GM21390 (cell line): Measurements from ENCODE around the gene PMEL.
"Not testable (repeated sequence)": the region's sequence is repeated elsewhere in the genome, so short reads cannot be mapped to it uniquely, and the experiment has no call there.

ENCODE experiments used
- ATAC-seq: cut with Tn5 transposase; IDR thresholded peaks from one replicate; pipeline ENCODE4 v1.9.1; 2021; ENCODE audit not compliant: unreplicated experiment

PMEL gene

GRCh38 chr12:55925870-55926737, 39.7 kb downstream of the PMEL start:
- no peak for ATAC-seq

- ATAC-seq, result no peak
Observed at GRCh38 chr12:55925371-55925770, 40.5 kb downstream of the PMEL start.

GRCh38 chr12:55923648-55924047, 42.2 kb downstream of the PMEL start:
- ATAC-seq, result not testable (repeated sequence)

- no peak for ATAC-seq
Observed at GRCh38 chr12:55922126-55922525, 43.7 kb downstream of the PMEL start.

GRCh38 chr12:55919032-55919431, 46.8 kb downstream of the PMEL start:
- not testable (repeated sequence) for ATAC-seq

- ATAC-seq, result no peak
Observed at GRCh38 chr12:55915482-55915859, 50.4 kb downstream of the PMEL start.

- no peak for ATAC-seq
Observed at GRCh38 chr12:55912908-55913307, 52.9 kb downstream of the PMEL start.

GRCh38 chr12:55909513-55909884, 56.3 kb downstream of the PMEL start:
- no peak for ATAC-seq

GRCh38 chr12:55908726-55909512, 56.9 kb downstream of the PMEL start:
- ATAC-seq, result no peak

- ATAC-seq, result no peak
Observed at GRCh38 chr12:55906056-55906455, 59.8 kb downstream of the PMEL start.
